Dedifferentiated amniotic fluid mesenchymal stem cell (primary cell): ENCODE results near the gene ITPKB.

ENCODE experiments used
- DNase-seq: peaks from one replicate; pipeline ENCODE4 v3.0.0-alpha.2; 2016; ENCODE audit errors: extremely low spot score

ITPKB gene

GRCh38 chr1:226685196-226685820, 53.8 kb downstream of the ITPKB start:
- no peak for DNase-seq

GRCh38 chr1:226684026-226684425, 55.1 kb downstream of the ITPKB start:
- no peak for DNase-seq

GRCh38 chr1:226682871-226683814, 55.9 kb downstream of the ITPKB start:
- no peak for DNase-seq

- no peak for DNase-seq
Measured at GRCh38 chr1:226681652-226682493, 57.2 kb downstream of the ITPKB start.

GRCh38 chr1:226680653-226681052, 58.4 kb downstream of the ITPKB start:
- no peak for DNase-seq

GRCh38 chr1:226679853-226680516, 59.1 kb downstream of the ITPKB start:
- peak; percentile 72 for DNase-seq

- no peak for DNase-seq
Measured at GRCh38 chr1:226679262-226679661, 59.8 kb downstream of the ITPKB start.

- no peak for DNase-seq
Measured at GRCh38 chr1:226678701-226679100, 60.4 kb downstream of the ITPKB start.

- DNase-seq, result no peak
Measured at GRCh38 chr1:226678251-226678650, 60.8 kb downstream of the ITPKB start.

- peak; percentile 57 for DNase-seq
Measured at GRCh38 chr1:226677027-226678020, 61.8 kb downstream of the ITPKB start.

- DNase-seq, result no peak
Measured at GRCh38 chr1:226676381-226676780, 62.7 kb downstream of the ITPKB start.

GRCh38 chr1:226675715-226676357, 63.2 kb downstream of the ITPKB start:
- no peak for DNase-seq

- no peak for DNase-seq
Measured at GRCh38 chr1:226674892-226675714, 64.0 kb downstream of the ITPKB start.

GRCh38 chr1:226672339-226672762, 66.7 kb downstream of the ITPKB start:
- no peak for DNase-seq

GRCh38 chr1:226671277-226671676, 67.8 kb downstream of the ITPKB start:
- DNase-seq, result no peak

GRCh38 chr1:226670073-226670472, 69.0 kb downstream of the ITPKB start:
- DNase-seq, result no peak

GRCh38 chr1:226668173-226668560, 70.9 kb downstream of the ITPKB start:
- no peak for DNase-seq

GRCh38 chr1:226666692-226667091, 72.4 kb downstream of the ITPKB start:
- no peak for DNase-seq

GRCh38 chr1:226666164-226666506, 72.9 kb downstream of the ITPKB start:
- DNase-seq, result no peak
